Vagina (tissue), 2 donors: ENCODE data around the gene SPX. TPM values are rescaled to one million over a fixed set of nuclear protein-coding genes. Genes with fewer than 3 reads are reported as not detected.

ENCODE experiments used
- DNase-seq, 2 donors: peaks; one replicate each; pipeline ENCODE4 v3.0.0-alpha.2; 2017; ENCODE audit errors: extremely low spot score in 2 of 2
- H3K27ac ChIP-seq: fragments of 200-600 bp; sonication (generic); one replicate; pipeline ENCODE4 v1.5.1; 2019
- H3K27me3 ChIP-seq: fragments of 200-600 bp; sonication (generic); one replicate; pipeline ENCODE4 v1.5.1; 2019
- H3K36me3 ChIP-seq, 2 donors: fragments of 200-600 bp; sonication (generic); one replicate each; pipeline ENCODE4 v1.5.1; 2017 to 2019
- H3K4me1 ChIP-seq: fragments of 200-600 bp; sonication (generic); one replicate; pipeline ENCODE4 v1.5.1; 2019
- H3K4me3 ChIP-seq, 2 donors: fragments of 200-600 bp; sonication (generic); 1 replicate in 1 of 2; 2 replicates in 1 of 2; pipeline ENCODE4 v1.5.1; 2016 to 2019
- H3K9me3 ChIP-seq: fragments of 200-600 bp; sonication (generic); one replicate; pipeline ENCODE4 v1.5.1; 2019
- POLR2A ChIP-seq, 2 donors: fragments of 450-650 bp; IDR thresholded peaks; one replicate each; pipeline ENCODE4 v1.6.1; 2017; ENCODE audit warnings: antibody characterized with exemption in 2 of 2, mild to moderate bottlenecking in 2 of 2, moderate library complexity in 2 of 2
- POLR2AphosphoS5 ChIP-seq, 2 donors: sonication (generic); formaldehyde crosslinking; IDR thresholded peaks; one replicate each; pipeline ENCODE4 v1.9.0; 2017; ENCODE audit warnings: antibody characterized with exemption in 2 of 2, mild to moderate bottlenecking in 2 of 2, low read depth in 1 of 2; ENCODE audit not compliant: insufficient read depth in 1 of 2
- intact Hi-C: fragments of 100-400 bp; cut with DNase I; formaldehyde crosslinking; loops from one replicate; pipeline ENCODE4 v1.15.1; 2023
- total RNA-seq: library from RNA; depleted of rRNA; stranded (reverse); fragments of >200 nt; gene quantifications from one replicate; pipeline ENCODE4 v1.2.3, GENCODE V29; 2016
- TF ChIP-seq, protein P1 (sequence below), 3 experiments: fragments of 450-650 bp in 2 of 3; fragments of 200-600 bp in 1 of 3; sonication (generic) in 1 of 3; IDR thresholded peaks; one replicate each; pipeline ENCODE4 v1.5.1; 2017 to 2019; ENCODE audit warnings: antibody characterized with exemption in 3 of 3, mild to moderate bottlenecking in 2 of 3, moderate library complexity in 2 of 3

SPX gene
- total RNA-seq, 1 donor from 2014 or later: not detected

DNA sequence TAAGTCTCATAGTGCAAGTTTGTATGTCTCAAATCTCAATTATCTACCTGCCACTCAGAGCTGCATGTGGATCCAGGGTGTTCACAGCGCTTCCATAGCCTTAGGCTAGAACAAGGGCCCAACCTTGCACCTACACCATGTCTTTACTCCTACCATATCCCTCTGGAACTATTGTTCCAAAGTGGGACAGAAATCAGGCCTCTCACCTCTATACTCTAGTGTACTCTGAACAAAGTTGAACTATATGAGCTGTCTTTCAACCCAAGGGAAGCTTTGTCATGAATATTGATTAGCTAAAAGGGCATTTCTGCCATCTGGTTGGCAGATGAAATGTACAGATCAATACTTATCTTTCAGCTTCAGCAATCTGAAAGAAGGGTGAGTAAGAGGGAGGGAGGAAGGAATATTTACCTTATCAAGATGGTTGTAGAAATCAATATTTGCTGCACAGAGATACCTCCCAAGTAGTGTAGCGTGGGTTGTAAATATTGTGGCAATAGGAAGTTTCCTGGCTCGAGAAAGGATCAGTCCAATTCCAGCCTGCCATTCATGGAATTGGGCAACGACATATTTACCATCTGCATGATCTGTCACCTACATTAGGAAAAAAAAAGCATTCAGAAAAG is 47.8 kb downstream of the SPX start:
- Histone ChIP-seq H3K27ac (no peak overlapping the region), H3K27me3 (no peaks in the 10 kb centered on the region), H3K9me3 (no peaks in the 10 kb centered on the region), H3K4me1 (no peaks in the 10 kb centered on the region), H3K36me3 (no peaks in the 10 kb centered on the region), H3K4me3 (no peak overlapping the region)
- intact Hi-C loops: no loop called here
- TF ChIP-seq POLR2AphosphoS5 (IDR thresholded peaks at IDR 0.05; ENCODE audit: insufficient read depth in 1 of 2, low read depth in 1 of 2): no peak
- TF ChIP-seq, protein P1, sequence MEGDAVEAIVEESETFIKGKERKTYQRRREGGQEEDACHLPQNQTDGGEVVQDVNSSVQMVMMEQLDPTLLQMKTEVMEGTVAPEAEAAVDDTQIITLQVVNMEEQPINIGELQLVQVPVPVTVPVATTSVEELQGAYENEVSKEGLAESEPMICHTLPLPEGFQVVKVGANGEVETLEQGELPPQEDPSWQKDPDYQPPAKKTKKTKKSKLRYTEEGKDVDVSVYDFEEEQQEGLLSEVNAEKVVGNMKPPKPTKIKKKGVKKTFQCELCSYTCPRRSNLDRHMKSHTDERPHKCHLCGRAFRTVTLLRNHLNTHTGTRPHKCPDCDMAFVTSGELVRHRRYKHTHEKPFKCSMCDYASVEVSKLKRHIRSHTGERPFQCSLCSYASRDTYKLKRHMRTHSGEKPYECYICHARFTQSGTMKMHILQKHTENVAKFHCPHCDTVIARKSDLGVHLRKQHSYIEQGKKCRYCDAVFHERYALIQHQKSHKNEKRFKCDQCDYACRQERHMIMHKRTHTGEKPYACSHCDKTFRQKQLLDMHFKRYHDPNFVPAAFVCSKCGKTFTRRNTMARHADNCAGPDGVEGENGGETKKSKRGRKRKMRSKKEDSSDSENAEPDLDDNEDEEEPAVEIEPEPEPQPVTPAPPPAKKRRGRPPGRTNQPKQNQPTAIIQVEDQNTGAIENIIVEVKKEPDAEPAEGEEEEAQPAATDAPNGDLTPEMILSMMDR (IDR thresholded peaks at IDR 0.05): no peak
- no peak for TF ChIP-seq POLR2A (IDR thresholded peaks at IDR 0.05)
- no peak for DNase-seq

DNA sequence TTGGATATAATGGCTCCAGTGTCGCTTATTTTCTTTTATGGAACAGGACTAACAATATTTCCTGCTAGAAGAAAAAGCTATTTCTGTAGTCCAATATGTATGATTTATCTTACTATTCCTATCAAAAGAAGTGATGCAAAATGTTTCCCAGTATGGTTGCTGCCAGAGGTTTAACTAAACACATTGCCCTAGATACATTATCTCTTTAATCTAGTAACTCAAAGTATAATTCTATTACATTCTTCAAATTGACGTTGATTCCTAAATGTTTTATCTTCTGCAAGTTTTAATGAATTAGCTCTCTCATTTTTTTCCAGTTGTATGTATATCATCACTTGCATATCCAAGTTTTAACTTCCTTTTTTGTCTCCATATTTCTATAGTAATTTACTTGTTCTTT is 50.3 kb downstream of the SPX start:
- H3K4me1 ChIP-seq: no peaks in the 10 kb centered on the region
- intact Hi-C loops: no loop called here
- H3K9me3 ChIP-seq: no peaks in the 10 kb centered on the region
- TF ChIP-seq POLR2A (IDR thresholded peaks at IDR 0.05) (no peak), POLR2AphosphoS5 (IDR thresholded peaks at IDR 0.05; ENCODE audit: insufficient read depth in 1 of 2, low read depth in 1 of 2) (no peak)
- TF ChIP-seq, protein P1 (IDR thresholded peaks at IDR 0.05): no peak
- H3K4me3 ChIP-seq: no peak overlapping the region
- no peak overlapping the region for H3K27ac ChIP-seq
- no peaks in the 10 kb centered on the region for H3K36me3 ChIP-seq
- H3K27me3 ChIP-seq: no peaks in the 10 kb centered on the region
- DNase-seq: no peak

DNA sequence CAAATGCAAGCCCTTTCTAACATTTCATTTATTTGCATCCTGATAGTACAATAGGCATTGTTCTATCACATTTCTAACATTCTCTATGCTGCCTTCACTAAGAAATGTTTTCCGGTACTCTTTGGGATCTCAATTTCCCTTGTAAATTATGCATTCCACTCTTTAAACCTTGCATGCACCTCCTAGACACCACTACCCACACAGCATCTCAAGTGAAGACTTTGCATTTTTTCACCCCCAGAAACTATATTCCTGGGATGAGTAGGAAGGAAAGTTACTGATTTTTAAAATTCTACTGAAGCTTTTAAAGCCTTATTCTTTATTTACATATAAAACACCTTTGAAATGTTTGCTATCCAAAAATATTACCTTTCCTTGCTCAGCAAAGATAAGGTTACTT is 51.4 kb downstream of the SPX start:
- Histone ChIP-seq H3K4me3 (no peak overlapping the region), H3K27ac (no peak overlapping the region), H3K9me3 (no peaks in the 10 kb centered on the region), H3K27me3 (no peaks in the 10 kb centered on the region), H3K4me1 (no peaks in the 10 kb centered on the region), H3K36me3 (no peaks in the 10 kb centered on the region)
- intact Hi-C loops: no loop called here
- DNase-seq: no peak
- TF ChIP-seq POLR2A (IDR thresholded peaks at IDR 0.05) (no peak), POLR2AphosphoS5 (IDR thresholded peaks at IDR 0.05; ENCODE audit: insufficient read depth in 1 of 2, low read depth in 1 of 2) (no peak)
- TF ChIP-seq, protein P1 (IDR thresholded peaks at IDR 0.05): no peak

DNA sequence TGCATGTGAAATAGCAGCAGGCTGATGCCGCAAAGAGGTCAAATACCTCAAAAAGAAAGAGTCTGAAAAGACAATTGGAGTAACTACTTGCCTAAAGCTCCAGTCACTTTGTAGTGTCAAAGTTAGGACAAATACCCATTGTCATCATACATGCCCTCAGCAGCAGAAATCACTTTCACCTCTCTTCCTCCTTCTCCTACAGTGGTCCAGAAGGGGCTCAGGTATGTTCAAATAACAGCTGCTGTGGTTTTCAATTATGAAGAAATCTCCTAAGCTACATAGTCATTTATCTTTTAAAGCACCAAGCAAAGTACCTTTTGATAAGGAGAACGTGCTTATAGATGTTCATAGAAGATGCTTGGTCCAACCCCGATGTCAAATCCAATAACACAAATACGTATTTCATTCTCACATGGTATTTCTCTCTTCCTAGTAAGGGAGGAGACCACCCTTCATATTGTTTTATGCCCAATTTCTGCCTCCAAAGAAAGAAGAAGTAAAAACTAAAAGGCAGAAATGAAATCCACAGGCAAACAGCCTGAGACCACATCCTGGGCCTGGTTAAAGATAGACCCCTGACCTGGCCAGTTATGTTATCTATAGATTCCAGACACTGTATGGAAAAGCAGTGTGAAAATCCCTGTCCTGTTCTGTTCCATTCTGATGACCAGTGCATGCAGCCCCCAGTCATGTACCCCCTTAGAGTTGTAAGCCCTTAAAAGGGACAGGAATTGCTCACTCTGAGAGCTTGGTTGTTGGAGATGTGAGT is 54.8 kb downstream of the SPX start:
- TF ChIP-seq POLR2A (IDR thresholded peaks at IDR 0.05): no peak
- intact Hi-C loops: no loop called here
- Histone ChIP-seq H3K27ac (no peak overlapping the region), H3K27me3 (no peaks in the 10 kb centered on the region), H3K9me3 (no peaks in the 10 kb centered on the region), H3K4me1 (no peaks in the 10 kb centered on the region), H3K4me3 (no peak overlapping the region), H3K36me3 (no peaks in the 10 kb centered on the region)
- DNase-seq: no peak

Other genes starting within 250 kb of the SPX start
- not detected for gene SLCO1A2, start 191.4 kb upstream of the SPX start, total RNA-seq
- gene IAPP, start 153.4 kb upstream of the SPX start, total RNA-seq: not detected
- gene PYROXD1, start 88.6 kb upstream of the SPX start, total RNA-seq: 13.5 TPM
- 15.7 TPM for gene RECQL, start 24.7 kb upstream of the SPX start, total RNA-seq
- gene GOLT1B, start 24.5 kb upstream of the SPX start, total RNA-seq: 12.5 TPM
- gene GYS2, start 78.6 kb downstream of the SPX start, total RNA-seq: 0.98 TPM
- gene LDHB, start 131.5 kb downstream of the SPX start, total RNA-seq: 183 TPM
- gene KCNJ8, start 248.4 kb downstream of the SPX start, total RNA-seq: 17.2 TPM